RPMI7951 (cell line): ENCODE measurements around the gene ITGAV. TPM values are rescaled to one million over a fixed set of nuclear protein-coding genes. Genes with fewer than 3 reads are reported as not detected.

ENCODE experiments used
- DNase-seq: peaks from one replicate; pipeline ENCODE4 v3.0.0-alpha.2; 2012; ENCODE audit warnings: low read depth
- total RNA-seq: library from RNA; depleted of rRNA; stranded (reverse); fragments of >200 nt; shearing (Covaris generic); gene quantifications from 2 replicates; pipeline ENCODE4 v1.2.3, GENCODE V29; 2014

Gene ITGAV
- total RNA-seq, 1 experiment from 2014 or later, result 170 TPM

DNA sequence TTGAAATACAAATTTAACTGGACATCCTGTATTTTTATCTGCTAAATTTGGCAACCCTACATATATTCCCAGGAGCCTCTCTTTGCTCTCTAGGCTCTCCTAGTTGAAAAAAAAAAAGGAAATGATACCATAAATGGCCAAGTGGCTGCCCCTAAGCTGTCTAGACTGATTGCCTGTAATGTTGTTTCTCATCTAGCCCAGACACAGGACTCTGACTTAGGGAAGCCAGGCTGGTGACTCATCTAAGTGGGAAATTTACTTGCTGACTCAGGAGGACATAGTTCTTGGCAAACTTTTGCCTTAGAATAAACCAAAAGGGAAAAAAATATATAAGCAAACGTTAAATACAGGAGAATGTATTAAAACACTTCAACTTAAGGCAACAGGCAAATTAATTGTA, 14.6 kb upstream of the ITGAV start:
- DNase-seq, result peak; percentile 99

DNA sequence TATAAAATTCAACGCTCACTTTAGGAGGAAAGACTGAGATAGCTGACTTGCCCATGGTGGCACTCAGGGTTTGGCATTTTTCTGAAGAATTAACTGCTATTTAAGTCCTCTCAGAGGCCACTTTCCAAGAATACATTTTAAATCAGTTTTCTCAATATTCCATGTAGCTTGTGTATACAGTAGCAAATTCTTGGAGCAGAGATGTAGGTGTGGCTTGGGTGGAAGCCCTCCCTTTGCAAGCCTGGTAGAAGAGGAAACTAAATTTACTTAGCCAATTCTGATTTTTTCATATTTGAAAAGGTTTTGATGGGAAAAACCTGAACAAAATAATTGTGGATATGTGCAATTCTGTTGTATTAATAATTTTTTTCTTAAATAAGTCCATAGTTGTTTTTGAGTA, 14.0 kb upstream of the ITGAV start:
- DNase-seq, result no peak

DNA sequence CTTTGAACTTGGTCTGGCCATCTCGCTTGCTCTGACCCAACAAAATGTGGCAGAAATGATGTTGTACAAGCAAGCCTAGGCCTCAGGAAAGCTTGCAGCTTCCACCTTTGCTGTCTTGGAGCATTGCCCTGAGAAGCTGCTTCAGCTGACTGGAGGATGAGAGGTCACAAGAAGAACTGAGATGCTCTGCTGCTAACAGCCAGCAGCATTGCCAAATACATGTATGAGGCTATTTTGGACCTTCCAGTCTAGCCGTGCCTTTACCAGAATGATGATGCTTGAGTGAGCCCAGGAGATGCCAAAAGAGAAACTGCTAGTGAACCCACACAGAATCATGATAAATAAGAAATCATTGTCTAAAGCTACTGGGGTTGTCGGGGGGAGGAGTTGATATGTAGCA, 13.2 kb upstream of the ITGAV start:
- DNase-seq, result no peak

DNA sequence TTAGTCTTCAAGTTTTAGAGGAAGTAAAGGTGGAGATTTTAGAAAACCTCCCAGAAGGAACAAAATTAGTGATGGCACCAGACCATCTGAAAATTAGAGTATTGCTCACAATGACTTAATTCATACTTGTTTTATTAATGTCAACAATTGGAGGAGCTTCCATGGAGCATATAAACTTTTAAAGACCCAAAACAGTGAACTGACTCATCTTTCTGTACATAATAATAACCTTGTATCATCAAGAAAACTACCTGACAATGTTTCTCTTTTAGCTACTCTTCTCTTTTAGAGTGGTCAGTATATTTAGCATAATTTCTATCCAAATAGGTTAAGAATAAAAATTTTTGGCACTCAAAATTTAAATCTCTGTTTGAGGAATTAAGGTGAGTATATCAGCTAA, 7.2 kb upstream of the ITGAV start:
- no peak for DNase-seq

DNA sequence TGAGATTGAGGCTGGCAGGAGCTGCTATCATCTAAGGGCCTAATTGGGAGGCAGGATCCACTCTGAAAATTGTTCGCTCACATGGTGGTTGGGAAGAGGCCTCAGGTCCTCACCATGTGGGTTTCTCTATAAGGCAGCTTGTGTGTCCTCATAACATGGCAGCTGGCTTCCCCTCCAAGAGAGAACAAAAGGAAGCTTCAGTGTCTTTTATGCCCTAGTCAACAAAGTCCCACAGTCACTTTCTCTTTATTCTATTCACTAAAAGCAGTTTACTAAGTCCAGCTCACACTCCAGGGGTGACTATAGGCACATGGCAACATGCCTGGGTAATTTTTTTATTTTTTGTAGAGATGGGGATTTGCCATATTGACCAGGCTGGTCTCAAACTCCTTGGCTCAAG, 5.8 kb upstream of the ITGAV start:
- DNase-seq, result no peak

DNA sequence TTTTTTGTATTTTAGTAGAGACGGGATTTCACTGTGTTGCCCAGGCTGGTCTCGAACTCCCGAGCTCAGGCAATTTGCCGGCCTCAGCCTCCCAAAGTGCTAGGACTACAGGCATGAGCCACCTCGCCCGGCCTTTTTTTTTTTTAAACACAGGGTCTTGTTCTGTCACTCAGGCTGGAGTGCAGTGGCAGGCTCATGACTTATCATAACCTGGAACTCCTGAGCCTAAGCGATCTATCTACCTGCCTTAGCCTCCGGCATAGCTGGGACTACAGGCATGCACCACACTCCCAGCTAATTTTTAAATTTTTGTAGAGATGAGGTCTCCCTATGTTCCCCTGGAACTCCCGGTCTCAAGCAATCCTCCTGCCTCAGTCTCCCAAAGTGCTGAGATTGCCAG, 1.4 kb upstream of the ITGAV start:
- DNase-seq, result no peak

DNA sequence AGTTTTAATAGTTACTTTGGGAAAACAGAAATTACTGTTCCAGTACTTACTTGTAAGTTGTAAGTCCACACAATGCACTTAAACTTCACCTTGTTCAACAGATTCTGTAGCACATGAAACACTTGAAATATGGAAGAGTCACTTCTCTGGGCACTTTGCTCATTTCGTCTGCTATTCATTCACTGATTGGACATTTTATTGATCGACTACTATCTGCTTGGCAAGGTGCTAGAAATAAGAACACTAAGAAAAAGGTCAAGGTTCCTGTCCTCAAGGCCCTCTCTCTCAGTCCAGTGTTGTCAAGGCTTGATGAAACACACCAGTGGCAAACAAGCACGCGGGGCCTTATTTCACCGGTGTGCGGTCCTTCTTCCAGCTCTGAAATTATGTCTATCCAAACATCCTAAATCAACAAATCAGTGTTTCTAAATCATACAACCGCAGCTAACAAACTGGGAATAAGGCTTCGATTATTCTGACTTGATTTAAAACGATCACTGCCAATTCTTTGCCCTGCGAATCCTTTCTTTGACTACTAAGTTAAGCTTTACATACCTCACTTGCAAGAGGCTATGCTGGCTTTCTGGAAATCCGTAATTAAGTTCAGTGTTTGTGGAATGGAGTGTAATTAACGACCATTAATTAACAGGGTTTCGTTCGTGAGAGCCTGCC, 780 bp upstream of the ITGAV start:
- DNase-seq, result no peak

DNA sequence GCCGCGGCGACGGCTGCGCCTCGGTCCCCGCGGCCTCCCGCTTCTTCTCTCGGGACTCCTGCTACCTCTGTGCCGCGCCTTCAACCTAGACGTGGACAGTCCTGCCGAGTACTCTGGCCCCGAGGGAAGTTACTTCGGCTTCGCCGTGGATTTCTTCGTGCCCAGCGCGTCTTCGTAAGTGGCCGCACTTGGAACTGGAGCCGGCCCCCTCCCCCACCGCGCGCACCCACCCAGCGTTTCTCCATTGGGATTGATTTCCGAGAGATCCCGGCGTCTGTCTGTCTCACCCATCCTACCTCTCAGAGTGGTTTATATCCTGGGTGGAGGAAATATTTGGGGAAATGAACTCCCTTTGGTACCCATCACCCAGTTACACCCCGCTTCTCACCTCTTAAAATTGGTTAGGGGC, 498 bp downstream of the ITGAV start:
- no peak for DNase-seq

DNA sequence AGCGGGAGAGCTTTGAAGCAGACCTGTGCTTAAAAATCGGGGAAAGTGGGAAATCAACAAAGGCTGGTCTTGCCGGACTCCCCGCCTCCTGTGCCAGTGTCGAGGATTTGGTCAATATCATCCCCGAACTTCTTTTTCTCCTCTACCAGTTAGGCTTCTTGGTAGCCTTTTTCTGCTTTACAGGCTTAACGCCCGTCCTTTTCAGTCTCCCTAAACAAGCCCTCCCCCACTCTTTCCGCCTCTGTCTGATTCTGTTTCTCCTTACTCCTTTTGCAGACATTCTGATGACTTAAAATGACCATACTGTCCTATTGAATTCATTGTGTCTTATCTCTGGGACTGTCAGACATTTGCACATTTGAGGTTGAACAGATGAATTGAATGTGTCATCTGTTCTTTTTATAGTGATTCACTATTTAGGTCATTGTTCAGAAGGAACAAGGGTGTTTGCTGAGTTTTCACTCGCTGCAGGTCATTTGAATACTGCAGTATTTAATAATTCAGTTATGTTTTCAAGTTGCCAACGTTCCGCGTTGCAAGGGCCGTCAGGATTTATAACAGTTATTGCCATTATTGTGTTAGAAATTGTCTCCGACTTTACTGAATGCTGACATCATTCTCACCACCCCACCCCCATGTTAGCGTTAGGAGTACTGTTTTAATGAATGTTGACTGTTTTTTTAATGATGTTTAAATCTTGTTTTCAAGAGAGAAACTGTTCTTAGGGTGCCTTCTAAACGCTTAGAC, 1.1 kb downstream of the ITGAV start:
- DNase-seq, result peak; percentile 67

DNA sequence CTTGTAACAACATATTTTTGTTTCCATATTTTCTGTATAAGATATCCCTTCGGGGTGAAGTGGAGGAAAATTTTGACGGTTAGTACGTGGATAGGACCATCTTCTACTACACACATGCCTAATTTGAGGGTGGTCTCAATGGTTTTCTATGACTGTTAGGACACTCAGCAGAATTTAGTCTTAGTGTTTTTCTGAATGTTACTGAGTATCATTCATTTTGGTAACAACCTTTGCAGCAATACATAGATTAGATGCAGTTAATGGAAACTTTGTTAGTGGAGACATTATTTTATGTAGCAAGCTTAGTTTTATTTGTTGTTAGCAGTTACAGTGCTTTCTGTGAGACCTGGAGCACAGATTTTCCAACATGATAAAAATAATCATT, 1.6 kb downstream of the ITGAV start:
- DNase-seq, result no peak

DNA sequence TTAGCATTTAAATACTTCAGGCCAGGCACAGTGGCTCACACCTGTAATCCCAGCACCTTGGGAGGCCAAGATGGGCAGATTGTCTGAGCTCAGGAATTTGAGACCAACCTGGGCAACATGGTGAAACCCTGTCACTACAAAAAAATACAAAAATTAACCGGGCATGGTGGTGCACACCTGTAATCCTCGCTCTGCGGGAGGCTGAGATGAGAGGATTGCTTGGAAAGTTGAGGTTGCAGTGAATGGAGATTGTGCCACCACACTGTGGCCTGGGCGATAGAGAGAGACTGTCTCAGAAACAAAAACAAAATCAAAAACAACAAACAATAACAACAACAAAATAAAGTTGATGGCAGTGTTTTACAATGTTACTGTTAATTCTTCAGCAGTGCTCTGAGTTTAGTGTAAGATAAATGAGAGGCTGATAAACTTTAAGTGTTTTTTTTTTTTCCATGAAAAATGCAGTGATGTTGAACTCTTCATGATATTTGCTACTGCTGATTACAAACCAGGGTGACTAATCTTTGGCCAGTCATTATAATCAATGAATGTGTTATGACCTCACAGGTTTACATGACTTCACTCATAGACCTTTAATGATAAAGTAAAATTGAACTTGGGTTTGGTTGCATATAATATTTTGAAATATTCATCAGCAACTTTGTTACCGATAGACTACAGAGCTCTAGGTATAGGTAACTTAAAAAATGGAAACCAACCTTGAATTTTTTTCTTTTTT, 2.5 kb downstream of the ITGAV start:
- DNase-seq, result no peak

DNA sequence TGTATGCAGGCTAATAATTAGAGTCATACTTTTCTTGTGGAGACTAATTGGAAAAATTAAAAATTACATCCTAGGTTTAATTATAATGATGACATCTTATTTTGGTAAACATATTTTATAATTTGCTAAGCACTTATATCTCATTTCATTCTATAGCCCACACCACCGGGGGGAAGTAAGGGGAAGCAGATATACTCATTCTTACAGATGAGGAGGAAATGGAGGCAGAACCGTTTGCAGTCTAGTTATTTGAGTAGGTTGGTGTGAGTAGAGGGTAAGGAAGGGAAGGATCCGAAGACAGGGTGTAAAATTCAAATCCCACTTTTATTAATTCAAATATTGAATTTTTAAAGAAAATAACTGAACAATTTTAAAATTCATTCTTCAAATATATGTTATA, 3.7 kb downstream of the ITGAV start:
- no peak for DNase-seq

DNA sequence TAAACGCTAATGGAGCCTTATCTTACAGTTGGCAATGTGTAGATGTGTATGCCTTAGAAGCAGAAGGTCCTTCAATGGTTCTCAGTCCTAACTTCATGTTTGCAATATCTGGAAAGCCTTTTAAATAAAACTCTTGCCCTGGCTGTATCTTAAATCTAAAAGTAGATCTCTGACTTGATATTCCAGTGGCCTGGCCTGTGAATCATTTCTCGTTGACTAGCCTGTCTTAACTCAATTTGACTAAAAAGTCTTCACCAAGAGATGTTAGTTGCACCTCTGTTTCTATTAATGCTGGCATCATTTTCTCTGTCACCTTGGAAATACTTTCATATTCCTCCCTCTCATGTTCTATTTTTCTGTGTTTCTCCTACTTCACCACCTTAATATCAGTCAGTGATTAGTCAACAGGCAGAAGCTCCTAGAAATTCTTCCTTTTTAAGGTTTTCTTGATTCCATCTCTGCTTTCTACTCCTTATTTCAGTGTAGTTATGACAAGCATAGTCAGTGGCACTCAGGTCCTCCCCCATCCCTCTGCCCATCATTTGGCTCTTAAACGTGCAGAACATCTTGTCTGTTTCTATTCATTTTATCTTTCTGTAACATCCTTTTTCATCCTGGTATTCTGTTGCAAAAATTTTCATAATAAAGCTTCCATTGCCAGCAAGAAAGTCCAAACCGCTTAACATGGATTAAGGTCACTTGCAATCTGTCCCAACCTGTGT, 4.3 kb downstream of the ITGAV start:
- no peak for DNase-seq

DNA sequence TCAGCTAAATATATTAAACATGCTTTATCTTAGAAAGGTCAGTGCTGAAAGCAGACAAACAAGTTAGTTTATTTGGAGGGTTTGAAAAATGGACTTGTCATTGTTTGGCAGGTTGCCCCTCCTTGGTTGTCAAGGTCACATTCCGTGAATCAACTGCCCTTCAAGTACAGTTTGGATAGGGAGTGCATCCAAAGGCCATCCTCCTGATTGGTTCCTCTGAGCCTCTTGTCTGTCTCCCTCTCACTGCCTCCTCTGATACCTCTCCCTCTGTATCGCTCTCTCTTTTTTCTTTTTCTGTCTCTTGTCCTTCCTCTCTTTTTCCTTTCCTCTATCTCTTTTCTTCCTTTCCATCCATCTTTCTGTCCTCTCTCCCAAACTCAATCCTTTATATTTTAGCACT, 5.4 kb downstream of the ITGAV start:
- peak; percentile 73 for DNase-seq

DNA sequence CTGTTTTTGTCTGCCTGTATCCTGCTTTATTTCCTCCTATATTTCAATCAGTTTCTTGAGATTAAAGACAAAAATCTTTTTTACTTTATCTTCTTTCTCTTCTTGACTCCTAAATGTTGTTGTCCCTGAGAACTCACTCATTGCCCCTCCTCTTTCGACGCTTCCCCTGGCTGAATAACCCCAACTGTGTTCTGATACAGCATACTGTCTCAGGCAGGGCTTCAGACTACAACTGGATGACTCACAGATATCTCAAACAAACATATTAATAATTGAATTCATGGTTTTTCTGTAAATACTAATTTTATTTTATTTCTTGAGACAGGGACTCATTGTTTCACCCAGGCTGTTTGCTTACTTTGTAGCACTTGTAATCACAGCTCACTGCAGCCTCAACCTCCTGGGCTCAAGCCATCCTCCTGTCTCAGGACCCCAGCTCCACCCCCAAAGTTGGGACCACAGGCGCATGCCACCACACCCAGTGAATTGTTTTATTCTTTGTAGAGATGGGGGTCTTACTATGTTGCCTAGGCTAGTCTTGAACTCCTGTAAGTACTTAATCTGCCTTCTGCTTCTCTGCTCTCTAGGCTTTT, 9.4 kb downstream of the ITGAV start:
- DNase-seq, result no peak

DNA sequence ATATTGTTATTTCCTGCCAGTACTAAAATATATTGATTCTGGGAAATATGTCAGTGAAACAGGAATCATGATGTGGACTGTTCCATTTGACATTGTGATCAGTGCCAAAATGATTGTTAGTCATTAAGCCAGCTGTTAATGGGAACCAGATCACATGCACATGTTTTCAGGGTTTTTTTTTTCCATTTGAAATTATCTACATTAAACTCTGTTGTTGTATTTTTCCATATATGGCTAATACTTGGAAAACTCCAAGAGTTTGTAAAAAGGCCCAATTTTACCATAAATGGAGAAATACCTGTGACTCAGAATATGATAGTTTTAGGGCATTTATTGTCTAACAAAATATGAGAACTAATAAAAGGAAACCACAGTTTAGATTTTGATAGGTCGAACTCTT, 13.4 kb downstream of the ITGAV start:
- peak; percentile 27 for DNase-seq

DNA sequence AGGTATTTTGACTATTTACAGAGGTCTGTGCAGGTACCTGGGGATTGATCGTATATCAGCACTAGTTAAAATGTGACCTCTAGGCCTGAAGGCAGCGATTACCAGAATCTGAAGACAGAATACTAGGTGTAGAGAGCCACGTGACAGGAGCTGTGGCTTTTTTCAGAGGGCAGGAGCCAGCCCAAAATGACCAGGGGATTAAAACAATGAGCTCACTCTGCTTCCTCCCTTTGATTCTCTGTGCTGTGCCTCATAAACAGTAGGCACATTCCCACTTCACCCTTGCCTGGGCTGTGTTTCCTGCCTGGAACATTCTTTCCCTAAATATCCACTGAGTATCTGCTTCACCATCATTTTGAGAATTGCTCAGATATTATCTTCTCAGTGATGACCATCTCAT, 15.2 kb downstream of the ITGAV start:
- DNase-seq, result no peak

DNA sequence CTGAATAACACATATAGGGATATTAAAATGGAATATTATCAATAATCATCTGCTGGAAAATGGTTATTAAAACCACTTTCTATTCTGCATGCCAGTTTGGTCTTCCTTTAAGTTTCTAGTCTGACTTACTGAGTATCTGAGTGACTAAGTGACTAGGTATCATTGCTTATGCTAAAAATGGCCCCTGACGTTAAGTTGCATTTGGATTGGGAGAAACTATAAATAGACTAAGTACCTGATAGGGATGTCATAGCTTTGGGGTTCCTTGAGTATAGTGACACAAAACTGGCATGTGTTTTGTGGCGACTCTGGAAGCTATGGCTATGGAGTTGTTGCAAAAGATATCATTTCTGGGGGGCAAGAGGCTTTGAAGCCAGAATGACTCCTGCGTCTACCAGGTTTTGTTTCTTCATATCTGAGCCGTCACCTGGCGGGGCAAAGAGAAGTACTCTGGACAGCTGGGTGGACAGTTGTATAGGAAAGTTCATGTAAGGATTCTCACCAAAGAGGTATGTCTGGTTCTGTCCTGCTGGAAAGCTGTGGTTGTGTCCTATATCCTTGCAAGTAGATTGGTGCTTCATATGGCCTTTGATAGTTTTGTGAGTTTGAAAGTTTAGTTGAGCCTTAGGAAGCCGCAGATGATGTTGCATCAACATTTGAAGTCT, 17.9 kb downstream of the ITGAV start:
- no peak for DNase-seq

DNA sequence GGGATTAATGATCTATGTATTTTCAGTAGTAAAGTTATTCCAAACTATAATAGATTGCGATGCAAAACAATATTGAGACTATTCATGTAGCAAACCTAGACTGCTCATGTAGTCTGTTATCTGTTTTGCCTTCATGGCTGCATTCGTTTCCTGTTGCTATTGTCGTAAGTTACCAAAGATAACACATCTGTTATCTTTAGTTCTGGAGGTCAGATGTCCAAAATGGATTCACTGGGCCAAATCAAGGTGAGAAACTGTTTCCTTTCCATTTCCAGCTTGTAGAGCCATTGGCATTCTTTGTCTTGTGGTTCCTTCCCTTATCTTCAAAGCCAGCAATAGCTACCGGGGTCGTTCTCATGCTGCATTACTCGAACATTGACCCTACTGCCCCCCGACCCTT, 20.9 kb downstream of the ITGAV start:
- DNase-seq, result no peak

DNA sequence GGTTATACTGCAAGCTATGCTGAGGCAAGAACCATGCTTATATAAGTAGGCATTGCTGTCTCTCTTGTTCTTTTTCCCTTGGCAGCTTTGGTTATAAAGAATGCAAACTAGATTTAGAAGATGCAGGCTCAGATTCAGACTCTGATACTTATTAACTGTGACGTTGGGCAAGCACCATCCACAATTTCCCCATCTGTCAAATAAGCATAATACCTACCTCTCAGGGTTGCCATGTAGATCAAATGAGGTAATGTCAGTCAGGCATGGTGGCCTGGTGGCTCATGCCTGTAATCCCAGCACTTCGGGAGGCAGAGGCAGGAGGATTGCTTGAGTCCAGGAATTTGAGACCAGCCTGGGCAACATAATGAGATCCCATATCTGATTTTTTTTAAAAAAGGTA, 21.7 kb downstream of the ITGAV start:
- no peak for DNase-seq

DNA sequence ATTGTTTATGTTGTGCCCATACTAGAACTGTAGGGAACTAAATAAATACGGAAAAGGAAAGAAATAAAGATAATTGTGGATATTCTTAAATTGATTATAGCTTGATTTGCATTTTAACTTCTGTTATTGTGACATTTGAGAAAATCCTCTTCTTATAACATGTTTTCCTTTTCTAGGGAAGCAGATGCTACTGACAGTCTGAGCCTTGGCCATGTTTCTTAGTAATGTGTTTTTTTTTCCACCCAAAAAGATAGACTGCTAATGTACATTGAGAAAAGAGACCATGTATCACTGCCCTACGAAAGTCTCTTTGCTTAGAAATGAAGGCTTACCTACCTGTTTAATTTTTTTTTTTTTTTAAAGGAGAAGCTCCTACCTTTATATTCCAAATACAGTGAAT, 22.2 kb downstream of the ITGAV start:
- no peak for DNase-seq
